KOPT-K1 (cell line): ENCODE results near the gene PLAC8L1.

Experiments
- H3K27ac ChIP-seq: fragments of 200-600 bp; sonication (generic); 2 replicates; pipeline ENCODE4 v1.5.1; 2016; ENCODE audit warnings: antibody characterized with exemption, mild to moderate bottlenecking, low read depth, low read length; ENCODE audit not compliant: poor library complexity, severe bottlenecking
- H3K36me3 ChIP-seq: fragments of 200-600 bp; sonication (generic); 2 replicates; pipeline ENCODE4 v1.5.1; 2017; ENCODE audit warnings: antibody characterized with exemption, mild to moderate bottlenecking, low read length, moderate library complexity; ENCODE audit not compliant: insufficient read depth
- H3K9me3 ChIP-seq: fragments of 200-600 bp; sonication (generic); 2 replicates; pipeline ENCODE4 v1.5.1; 2017; ENCODE audit warnings: antibody characterized with exemption, low read length, mild to moderate bottlenecking; ENCODE audit not compliant: insufficient read depth, poor library complexity, severe bottlenecking

Gene PLAC8L1

GRCh38 chr5:146069780-146070099 lies 35.6 kb downstream of the PLAC8L1 start:
- H3K27ac ChIP-seq = no peak overlapping the region
- no peaks in the 10 kb centered on the region for H3K9me3 ChIP-seq
- no peaks in the 10 kb centered on the region for H3K36me3 ChIP-seq

- H3K9me3 ChIP-seq = no peaks in the 10 kb centered on the region
- H3K27ac ChIP-seq = no peak overlapping the region
- no peaks in the 10 kb centered on the region for H3K36me3 ChIP-seq
Measured at GRCh38 chr5:146068977-146069779, 36.2 kb downstream of the PLAC8L1 start.

- H3K27ac ChIP-seq = no peak overlapping the region
- H3K36me3 ChIP-seq = no peaks in the 10 kb centered on the region
- H3K9me3 ChIP-seq = no peaks in the 10 kb centered on the region
Measured at GRCh38 chr5:146068206-146068605, 37.2 kb downstream of the PLAC8L1 start.

- Histone ChIP-seq H3K27ac (no peak overlapping the region), H3K36me3 (no peaks in the 10 kb centered on the region), H3K9me3 (no peaks in the 10 kb centered on the region)
Measured at GRCh38 chr5:146066968-146067367, 38.4 kb downstream of the PLAC8L1 start.

- Histone ChIP-seq H3K36me3 (no peaks in the 10 kb centered on the region), H3K9me3 (no peaks in the 10 kb centered on the region), H3K27ac (no peak overlapping the region)
Measured at GRCh38 chr5:146060221-146060585, 45.2 kb downstream of the PLAC8L1 start.

GRCh38 chr5:146059460-146060220 lies 45.7 kb downstream of the PLAC8L1 start:
- Histone ChIP-seq H3K27ac (no peak overlapping the region), H3K36me3 (no peaks in the 10 kb centered on the region), H3K9me3 (no peaks in the 10 kb centered on the region)

- Histone ChIP-seq H3K9me3 (no peaks in the 10 kb centered on the region), H3K36me3 (no peaks in the 10 kb centered on the region), H3K27ac (no peak overlapping the region)
Measured at GRCh38 chr5:146055432-146055831, 49.9 kb downstream of the PLAC8L1 start.

GRCh38 chr5:146052780-146053179 lies 52.6 kb downstream of the PLAC8L1 start:
- Histone ChIP-seq H3K36me3 (no peaks in the 10 kb centered on the region), H3K27ac (no peak overlapping the region), H3K9me3 (no peaks in the 10 kb centered on the region)

- Histone ChIP-seq H3K36me3 (no peaks in the 10 kb centered on the region), H3K27ac (no peak overlapping the region), H3K9me3 (no peaks in the 10 kb centered on the region)
Measured at GRCh38 chr5:146051678-146052077, 53.7 kb downstream of the PLAC8L1 start.

- H3K36me3 ChIP-seq = no peaks in the 10 kb centered on the region
- H3K9me3 ChIP-seq = no peaks in the 10 kb centered on the region
- no peak overlapping the region for H3K27ac ChIP-seq
Measured at GRCh38 chr5:146050086-146050485, 55.3 kb downstream of the PLAC8L1 start.

GRCh38 chr5:146049704-146050026 lies 55.7 kb downstream of the PLAC8L1 start:
- no peaks in the 10 kb centered on the region for H3K36me3 ChIP-seq
- H3K9me3 ChIP-seq = no peaks in the 10 kb centered on the region
- no peak overlapping the region for H3K27ac ChIP-seq

GRCh38 chr5:146048994-146049703 lies 56.2 kb downstream of the PLAC8L1 start:
- H3K27ac ChIP-seq = no peak overlapping the region
- H3K36me3 ChIP-seq = no peaks in the 10 kb centered on the region

GRCh38 chr5:146047396-146047795 lies 58.0 kb downstream of the PLAC8L1 start:
- Histone ChIP-seq H3K9me3 (no peaks in the 10 kb centered on the region), H3K27ac (no peak overlapping the region), H3K36me3 (no peaks in the 10 kb centered on the region)

More at GRCh38 chr5:146048994-146049703, 56.2 kb downstream of the PLAC8L1 start:
- no peaks in the 10 kb centered on the region for H3K9me3 ChIP-seq

GRCh38 chr5:146043722-146044121 lies 61.7 kb downstream of the PLAC8L1 start:
- Histone ChIP-seq H3K36me3 (no peaks in the 10 kb centered on the region), H3K9me3 (no peaks in the 10 kb centered on the region), H3K27ac (no peak overlapping the region)

GRCh38 chr5:146042628-146043279 lies 62.6 kb downstream of the PLAC8L1 start:
- Histone ChIP-seq H3K27ac (no peak overlapping the region), H3K9me3 (no peaks in the 10 kb centered on the region), H3K36me3 (no peaks in the 10 kb centered on the region)
